ENCODE data around the gene SASH1. TPM values are rescaled to one million over a fixed set of nuclear protein-coding genes. Genes with fewer than 3 reads are reported as not detected.

SASH1 gene
- total RNA-seq, 1 experiment from 2014 or later: 9.8 TPM

- Histone ChIP-seq H3K79me2 (ENCODE audit: low read length) (no peaks in the 10 kb centered on the region), H3K27ac (ENCODE audit: low read length) (no peak overlapping the region), H3F3A (ENCODE audit: low read length, unreplicated experiment) (no peaks in the 10 kb centered on the region), H3K4me2 (ENCODE audit: low read length) (no peak overlapping the region), H3K9ac (ENCODE audit: low read length) (no peak overlapping the region), H3K4me1 (ENCODE audit: insufficient read depth, low read length) (no peaks in the 10 kb centered on the region), H3K9me2 (replicated peaks; ENCODE audit: low read length) (no peaks in the 10 kb centered on the region), H3K36me3 (ENCODE audit: low read depth, low read length) (no peaks in the 10 kb centered on the region), H3K9me3 (ENCODE audit: low read length) (no peaks in the 10 kb centered on the region), H4K20me1 (ENCODE audit: low read length) (no peaks in the 10 kb centered on the region), H2AFZ (ENCODE audit: low read length) (no peak overlapping the region), H3K4me3 (ENCODE audit: low read length) (no peak overlapping the region), H3K27me3 (ENCODE audit: low read length) (no peaks in the 10 kb centered on the region)
- ATAC-seq (no peak), DNase-seq (no peak)
- ChIA-PET POLR2A (ENCODE audit: unreplicated experiment) (no interaction called here), CTCF (no interaction called here)
- intact Hi-C loops (cut with micrococcal nuclease): no loop called here
- TF ChIP-seq CTCF (conservative IDR thresholded peaks at IDR 0.05; ENCODE audit: low read depth, low read length) (no peak), EZH2 (IDR thresholded peaks at IDR 0.05; ENCODE audit: low read length, unreplicated experiment) (no peak), EZH2phosphoT487 (IDR thresholded peaks at IDR 0.05; ENCODE audit: borderline replicate concordance, low read length) (no peak)
- no TSS peak for BruUV-seq (replicated peaks)
These were observed 111.3 kb downstream of the SASH1 start for GRCh38 chr6:148453906-148454305.

GRCh38 chr6:148455225-148455624 is 112.6 kb downstream of the SASH1 start:
- ChIA-PET POLR2A (ENCODE audit: unreplicated experiment) (no interaction called here), CTCF (no interaction called here)
- no peak overlapping the region for H3K9ac ChIP-seq (ENCODE audit: low read length)
- DNase-seq (no peak), ATAC-seq (no peak)
- H3K4me2 ChIP-seq (ENCODE audit: low read length): no peak overlapping the region
- no peaks in the 10 kb centered on the region for H4K20me1 ChIP-seq (ENCODE audit: low read length)
- no peaks in the 10 kb centered on the region for H3K9me3 ChIP-seq (ENCODE audit: low read length)
- no peak overlapping the region for H3K27ac ChIP-seq (ENCODE audit: low read length)
- H3K27me3 ChIP-seq (ENCODE audit: low read length): no peaks in the 10 kb centered on the region
- H3K4me3 ChIP-seq (ENCODE audit: low read length): no peak overlapping the region
- no peak overlapping the region for H2AFZ ChIP-seq (ENCODE audit: low read length)
- H3K9me2 ChIP-seq (replicated peaks; ENCODE audit: low read length): no peaks in the 10 kb centered on the region
- H3K4me1 ChIP-seq (ENCODE audit: insufficient read depth, low read length): no peaks in the 10 kb centered on the region
- H3K79me2 ChIP-seq (ENCODE audit: low read length): no peaks in the 10 kb centered on the region
- TF ChIP-seq EZH2phosphoT487 (IDR thresholded peaks at IDR 0.05; ENCODE audit: borderline replicate concordance, low read length) (no peak), CTCF (conservative IDR thresholded peaks at IDR 0.05; ENCODE audit: low read depth, low read length) (no peak), EZH2 (IDR thresholded peaks at IDR 0.05; ENCODE audit: low read length, unreplicated experiment) (no peak)
- H3F3A ChIP-seq (ENCODE audit: low read length, unreplicated experiment): no peaks in the 10 kb centered on the region
- no TSS peak for BruUV-seq (replicated peaks)
- intact Hi-C loops (cut with micrococcal nuclease): no loop called here
- no peaks in the 10 kb centered on the region for H3K36me3 ChIP-seq (ENCODE audit: low read depth, low read length)

- no TSS peak for BruUV-seq (replicated peaks)
- intact Hi-C loops (cut with micrococcal nuclease): no loop called here
These were observed 113.3 kb downstream of the SASH1 start for GRCh38 chr6:148455674-148456558.

More at GRCh38 chr6:148455674-148456558, 113.3 kb downstream of the SASH1 start:
- H3F3A ChIP-seq (ENCODE audit: low read length, unreplicated experiment): no peaks in the 10 kb centered on the region
- no peaks in the 10 kb centered on the region for H4K20me1 ChIP-seq (ENCODE audit: low read length)
- no peaks in the 10 kb centered on the region for H3K79me2 ChIP-seq (ENCODE audit: low read length)
- H3K4me2 ChIP-seq (ENCODE audit: low read length): no peak overlapping the region
- DNase-seq (no peak), ATAC-seq (no peak)
- CTCF ChIA-PET: no interaction called here
- no peaks in the 10 kb centered on the region for H3K4me1 ChIP-seq (ENCODE audit: insufficient read depth, low read length)
- no peak overlapping the region for H2AFZ ChIP-seq (ENCODE audit: low read length)
- no peak for TF ChIP-seq EZH2phosphoT487 (IDR thresholded peaks at IDR 0.05; ENCODE audit: borderline replicate concordance, low read length)
- H3K27me3 ChIP-seq (ENCODE audit: low read length): no peaks in the 10 kb centered on the region
- no peak overlapping the region for H3K9ac ChIP-seq (ENCODE audit: low read length)
- no peaks in the 10 kb centered on the region for H3K9me3 ChIP-seq (ENCODE audit: low read length)
- H3K36me3 ChIP-seq (ENCODE audit: low read depth, low read length): no peaks in the 10 kb centered on the region
- no peaks in the 10 kb centered on the region for H3K9me2 ChIP-seq (replicated peaks; ENCODE audit: low read length)
- POLR2A ChIA-PET (ENCODE audit: unreplicated experiment): no interaction called here
- no peak overlapping the region for H3K27ac ChIP-seq (ENCODE audit: low read length)
- no peak overlapping the region for H3K4me3 ChIP-seq (ENCODE audit: low read length)

Data from PC-3 (cell line).